HG03108 (cell line): ENCODE results near the gene RAB31.

Experiments used
- ATAC-seq: cut with Tn5 transposase; IDR thresholded peaks from one replicate; pipeline ENCODE4 v1.9.1; 2021; ENCODE audit warnings: moderate library complexity; ENCODE audit not compliant: unreplicated experiment

Gene RAB31

DNA sequence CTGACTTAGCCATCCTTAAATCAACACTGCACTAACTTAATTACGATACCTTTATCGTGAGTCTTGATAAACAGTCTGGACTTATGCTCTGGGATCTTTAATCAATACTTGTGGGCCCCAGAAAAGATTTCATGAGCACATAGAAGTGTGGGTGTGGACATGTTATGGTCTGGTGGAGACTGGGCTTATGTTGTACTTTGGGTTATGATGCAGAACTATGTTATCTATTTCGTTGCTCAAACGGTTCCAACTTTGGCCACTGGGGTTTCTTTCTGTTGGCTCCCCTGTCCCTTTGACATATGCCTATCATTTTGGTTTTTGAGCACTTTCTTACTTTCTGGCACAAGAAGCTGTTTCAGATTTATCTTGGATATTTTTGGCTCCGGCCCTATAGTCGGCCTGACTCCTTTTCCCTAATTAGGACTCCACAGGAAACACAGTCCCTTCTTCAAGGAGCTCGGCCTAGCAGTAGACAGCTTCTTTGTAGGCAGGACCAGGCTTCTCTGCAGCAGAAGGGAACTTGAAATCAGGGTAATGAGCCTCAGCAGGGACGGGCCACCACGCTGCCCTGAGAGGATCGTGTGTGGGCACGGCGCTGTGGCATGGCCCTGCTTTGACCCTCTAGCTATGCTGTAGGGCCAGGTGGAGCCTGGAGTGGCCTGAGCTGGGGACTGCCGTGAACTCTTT is 123.1 kb downstream of the RAB31 start:
- no peak for ATAC-seq

DNA sequence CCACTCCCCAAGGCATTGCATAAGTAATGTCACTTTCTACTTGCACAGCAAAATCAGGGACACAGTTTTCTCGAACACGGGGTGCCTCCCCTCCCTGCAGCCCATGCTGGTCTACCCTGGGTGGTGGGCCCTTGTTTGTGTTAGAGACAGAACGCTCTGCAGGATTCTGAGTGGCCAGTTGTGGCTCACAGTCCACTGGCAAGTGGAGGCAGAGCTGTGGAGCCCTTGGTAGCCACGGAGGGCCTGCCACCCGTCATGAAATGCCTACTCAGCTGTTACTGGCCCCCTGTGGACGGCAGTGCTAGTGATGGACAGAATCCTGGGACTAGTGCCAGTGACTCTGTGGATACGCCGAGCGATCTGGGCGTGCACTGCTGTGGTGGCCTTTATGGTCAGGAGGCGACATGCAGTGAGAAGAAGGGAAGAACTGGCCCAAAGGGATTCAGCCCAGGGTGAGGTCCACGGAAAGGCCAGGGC is 123.7 kb downstream of the RAB31 start:
- no peak for ATAC-seq

DNA sequence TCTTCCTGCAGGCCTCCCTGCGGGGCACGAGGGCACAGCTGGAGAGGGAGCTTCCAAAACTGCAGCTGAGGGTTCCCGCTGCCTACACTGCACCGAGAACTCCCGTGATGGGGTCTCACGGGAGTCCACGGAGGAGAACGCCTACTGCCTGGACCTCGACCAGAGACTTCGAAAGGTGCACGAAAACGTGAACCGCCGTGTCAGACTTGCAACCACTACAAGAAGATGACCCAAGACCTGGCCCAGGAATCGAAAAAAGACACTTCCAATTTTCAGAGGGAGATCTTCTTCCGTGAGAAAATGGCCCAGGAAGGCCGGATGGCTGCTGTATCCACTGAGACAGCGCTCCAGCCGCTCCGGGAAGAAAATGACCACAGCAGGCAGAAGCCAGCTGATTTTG is 124.8 kb downstream of the RAB31 start:
- no peak for ATAC-seq

DNA sequence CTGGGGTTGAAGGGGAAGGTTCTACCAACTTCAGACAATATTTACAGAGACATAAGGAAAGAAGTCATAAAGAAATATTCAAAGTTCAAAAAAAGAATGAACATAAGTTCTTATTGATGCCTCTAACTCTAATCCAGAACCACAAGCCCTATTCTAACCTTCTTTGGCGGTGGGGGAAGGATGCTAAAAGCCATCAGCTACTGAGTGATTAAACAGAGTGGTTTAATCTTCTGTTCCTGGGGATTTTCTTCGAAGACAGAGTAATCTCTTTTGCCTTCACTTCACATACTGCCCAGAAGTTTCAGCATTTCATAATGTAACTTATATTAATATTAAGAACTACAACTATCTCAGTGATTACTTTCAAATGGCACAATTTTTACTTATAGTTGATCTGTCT is 126.5 kb downstream of the RAB31 start:
- ATAC-seq: no peak

DNA sequence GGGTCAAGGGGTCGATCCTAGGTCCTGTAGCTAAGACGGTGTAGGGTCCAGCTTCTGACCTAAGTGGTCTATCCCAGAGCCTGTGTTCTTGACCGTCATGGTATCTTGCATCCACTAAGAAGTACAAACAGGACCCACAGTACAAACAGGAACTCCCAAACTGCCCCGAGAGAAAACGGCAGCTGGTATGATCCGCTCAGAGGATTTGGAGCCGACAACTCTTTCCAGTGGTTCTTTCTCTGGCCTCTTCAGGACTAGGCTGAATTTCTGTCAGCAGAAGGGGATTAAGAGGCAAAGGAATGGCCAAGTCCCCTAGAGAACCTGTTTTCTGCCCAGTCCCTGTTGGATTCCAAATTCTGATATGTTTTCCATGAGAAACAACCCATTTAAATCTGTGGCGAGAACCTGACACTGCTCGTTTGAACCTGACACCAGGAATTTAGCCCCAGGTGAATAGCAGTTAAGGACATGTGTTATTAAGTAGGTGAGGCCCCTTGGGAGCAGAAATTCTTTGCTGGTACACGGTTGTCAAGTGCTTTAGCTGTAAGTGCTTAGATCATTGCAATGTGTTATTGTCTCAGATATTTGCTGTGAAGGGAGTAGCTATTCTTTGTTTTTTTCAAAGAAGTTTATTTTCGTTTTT is 127.1 kb downstream of the RAB31 start:
- ATAC-seq: no peak

DNA sequence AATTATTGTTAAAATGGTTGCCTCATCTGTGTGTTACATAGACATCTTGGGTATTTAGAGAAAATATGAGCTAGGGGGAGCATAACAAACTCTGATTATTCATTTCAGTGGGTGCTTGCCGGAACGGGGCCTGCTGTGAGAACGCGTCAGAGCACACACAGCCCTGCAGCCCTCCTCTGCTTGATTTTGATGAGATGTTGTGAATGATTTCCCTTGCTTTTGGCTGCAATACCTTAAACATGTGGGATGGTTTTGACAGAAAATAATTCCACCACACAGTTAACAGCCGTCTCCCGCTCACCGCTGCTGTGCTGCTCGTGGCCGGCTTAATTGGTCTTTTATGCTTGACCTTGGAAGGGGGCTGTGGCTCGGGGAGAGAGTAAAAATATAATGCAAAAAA is 127.7 kb downstream of the RAB31 start:
- no peak for ATAC-seq

DNA sequence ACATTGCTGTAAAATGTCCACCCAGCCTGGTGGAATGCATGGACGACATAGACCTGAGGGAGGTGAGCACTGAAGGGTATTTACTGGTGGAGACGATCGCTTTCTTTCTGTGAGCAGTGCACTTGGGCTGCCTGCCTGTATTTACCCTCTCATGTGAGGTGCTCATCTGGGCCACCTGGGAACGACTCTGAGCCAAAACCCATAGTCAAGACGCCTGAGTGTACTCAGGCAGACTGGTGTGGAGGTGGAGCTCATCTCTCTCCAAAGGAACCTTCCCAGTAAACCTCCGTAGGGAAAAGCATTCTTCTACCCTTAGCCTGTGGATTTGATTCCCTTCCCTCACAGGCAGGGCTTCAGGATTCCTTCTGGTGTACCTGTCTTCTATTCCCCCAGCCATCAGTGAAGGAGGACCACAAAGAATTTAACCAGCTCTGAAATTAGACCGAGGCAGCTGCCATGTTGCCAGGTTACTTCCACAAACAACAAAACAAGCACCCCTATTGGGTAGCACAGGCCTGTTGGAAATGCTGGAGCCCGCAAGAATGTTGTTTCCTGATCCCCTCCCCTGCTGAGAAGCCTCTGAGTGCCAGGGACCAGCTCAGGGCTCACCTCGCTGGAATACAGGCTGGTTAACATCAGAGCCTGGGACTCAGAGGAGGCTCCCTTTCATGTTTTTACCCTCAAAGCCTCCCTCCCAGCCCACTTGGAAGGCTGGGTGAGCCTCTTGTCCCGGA is 130.2 kb downstream of the RAB31 start:
- ATAC-seq: no peak

DNA sequence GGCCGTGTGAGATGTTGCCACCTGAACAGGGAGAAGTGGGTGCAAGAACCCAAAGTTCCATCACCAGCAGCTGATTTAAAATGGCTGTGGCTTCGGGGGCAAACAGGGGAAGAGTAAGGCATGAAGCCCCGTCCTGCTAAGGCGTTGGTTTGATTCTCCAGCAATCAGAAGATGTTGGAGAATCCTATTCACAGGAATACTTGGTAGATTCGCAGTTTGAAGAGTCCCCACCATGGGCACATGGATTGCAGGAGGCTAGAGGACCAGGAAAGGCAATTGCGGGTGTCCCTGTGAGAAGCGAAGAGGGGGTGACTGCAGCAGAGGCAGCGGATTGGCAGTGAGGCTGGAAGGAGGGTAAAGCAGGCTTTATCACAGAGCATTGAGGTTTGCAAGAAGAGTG is 131.1 kb downstream of the RAB31 start:
- no peak for ATAC-seq

DNA sequence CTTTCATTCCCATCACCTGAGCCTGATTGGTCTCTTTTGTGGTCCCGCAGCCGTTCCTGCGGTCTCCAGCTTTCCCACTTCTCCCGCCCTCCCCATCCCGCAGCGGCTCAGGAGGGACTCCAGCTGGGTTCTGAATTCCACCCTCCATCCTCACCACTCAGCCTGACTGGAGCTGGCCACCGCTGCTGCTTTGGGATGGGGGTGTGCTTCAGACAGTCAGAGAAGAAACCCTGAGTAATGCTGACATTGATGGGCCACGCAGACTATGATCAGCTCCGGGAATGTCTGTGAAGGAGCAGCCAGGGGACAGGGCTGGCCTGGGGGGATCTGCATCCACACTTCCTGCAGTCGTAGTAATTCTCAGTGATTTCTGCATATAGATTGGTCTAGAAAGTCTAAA is 131.8 kb downstream of the RAB31 start:
- no peak for ATAC-seq

DNA sequence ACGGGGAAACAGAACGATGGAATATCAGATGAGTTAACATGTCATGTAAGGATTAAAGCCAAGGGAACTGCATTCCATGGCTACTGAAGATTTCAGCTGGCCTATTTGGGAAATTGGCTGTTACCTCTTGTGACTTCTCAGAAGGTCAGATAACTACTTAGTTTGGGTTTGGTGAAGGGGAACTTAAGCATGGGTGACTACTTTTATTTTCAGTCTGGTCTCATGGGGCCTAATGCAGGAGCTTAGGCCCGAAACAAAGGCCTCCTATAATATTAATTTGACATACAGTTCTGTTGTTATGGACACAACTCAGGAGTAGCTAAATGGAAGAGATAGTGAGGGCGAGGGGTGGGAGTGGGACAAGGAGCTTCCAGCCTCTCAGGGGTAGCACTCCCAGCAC is 133.7 kb downstream of the RAB31 start:
- ATAC-seq: no peak

DNA sequence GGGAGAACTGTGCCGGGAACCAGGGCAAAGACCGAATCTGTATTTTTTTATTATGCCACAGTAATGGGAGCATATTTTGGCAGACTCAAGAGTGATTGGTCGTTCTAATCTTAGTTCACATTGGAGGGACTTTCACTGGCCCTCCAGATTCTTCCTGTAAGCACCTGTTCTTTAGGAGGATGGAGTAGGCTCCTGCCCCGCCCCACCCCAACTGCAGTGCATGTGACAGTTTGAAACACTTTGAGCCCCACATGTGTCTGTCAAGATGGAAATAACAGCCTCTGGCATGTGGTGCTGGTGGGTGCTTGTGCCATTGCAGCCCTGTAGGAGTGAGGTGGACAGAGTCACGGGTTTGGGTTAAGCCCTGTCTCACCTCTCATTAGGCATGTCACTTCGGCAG is 134.3 kb downstream of the RAB31 start:
- no peak for ATAC-seq

DNA sequence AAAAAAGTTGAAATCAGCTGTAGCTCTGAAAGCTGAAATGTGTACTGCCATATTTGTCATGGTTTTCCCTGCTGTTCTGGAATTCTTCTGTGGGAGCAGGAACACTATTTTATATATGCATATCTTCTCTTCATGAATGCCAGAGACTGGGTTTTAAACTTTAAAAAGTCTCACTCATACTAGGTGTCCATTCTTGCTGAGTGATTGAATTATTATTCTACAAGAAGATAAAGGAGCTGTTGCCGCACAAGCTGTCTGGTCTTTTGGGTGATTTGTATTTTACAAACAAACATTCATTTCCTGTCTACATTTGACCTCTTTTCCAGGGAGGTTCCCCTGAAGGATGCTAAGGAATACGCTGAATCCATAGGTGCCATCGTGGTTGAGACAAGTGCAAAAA is 137.2 kb downstream of the RAB31 start:
- no peak for ATAC-seq

DNA sequence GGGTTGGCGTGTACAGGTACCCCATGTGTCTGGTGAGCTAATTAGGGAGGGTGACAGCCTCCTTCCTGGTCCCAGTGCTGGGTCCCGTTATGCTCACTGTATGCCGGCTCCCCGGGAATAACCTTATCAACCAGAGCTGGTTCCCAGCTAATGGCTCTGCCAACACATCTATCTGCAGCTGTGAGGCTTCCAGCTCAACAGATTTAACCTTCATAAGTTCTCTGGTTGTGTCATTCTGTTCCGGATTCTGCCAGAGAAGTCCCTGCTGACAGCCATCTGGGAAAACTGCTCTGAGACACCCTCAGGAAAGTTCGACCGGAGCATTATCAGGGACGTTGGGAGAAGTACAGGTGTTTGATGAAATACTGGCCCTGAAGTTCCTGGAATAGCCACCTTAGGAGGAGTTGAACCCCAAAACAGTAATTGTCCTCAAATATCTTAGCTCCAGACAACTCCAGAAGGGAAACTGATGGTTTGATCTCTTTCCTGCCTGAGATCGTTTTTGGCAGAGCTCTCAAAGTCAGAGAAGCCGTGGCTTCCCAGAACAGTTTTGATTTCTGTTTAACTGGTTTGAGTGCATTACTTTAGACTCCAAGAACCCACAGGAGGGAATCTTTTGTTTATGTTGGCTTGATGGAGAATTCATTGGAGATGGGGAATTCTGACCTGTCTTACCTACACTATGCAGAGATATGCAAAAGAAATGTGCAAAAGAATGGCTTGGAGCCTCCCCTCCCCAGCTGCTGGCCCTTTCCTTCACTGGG is 138.2 kb downstream of the RAB31 start:
- no peak for ATAC-seq

DNA sequence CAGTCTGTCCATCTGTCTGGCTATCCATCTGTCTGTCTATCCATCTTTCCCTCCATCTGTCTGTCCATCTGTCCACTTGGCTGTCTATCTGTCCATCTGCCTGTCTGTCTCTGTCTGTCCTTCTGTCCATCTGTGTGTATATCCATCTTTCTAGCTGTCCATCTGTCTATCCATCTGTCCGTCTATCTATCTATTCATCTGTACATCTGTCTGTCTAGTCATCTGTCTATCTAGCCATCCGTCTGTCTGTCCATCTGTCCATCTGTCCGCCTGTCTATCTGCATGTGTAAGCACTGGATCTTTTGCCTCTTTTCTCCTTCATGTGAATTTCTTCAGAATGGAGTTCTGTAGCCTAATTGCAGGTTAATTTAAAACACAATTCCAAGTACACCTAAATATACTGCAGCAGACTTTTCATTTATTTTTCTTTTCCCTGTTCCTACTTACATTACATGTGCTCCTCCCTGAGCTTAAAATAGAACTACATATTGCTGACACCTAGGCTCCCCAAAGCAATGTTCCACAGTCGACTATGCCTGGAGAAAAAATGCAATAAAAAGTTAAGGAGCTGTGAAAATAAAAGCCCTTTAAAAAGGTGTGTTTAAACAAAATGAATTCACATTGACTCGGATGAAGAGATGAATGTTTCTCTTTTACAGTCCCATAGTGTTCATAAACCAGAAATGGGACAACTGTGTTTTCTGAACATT is 140.2 kb downstream of the RAB31 start:
- ATAC-seq: no peak

DNA sequence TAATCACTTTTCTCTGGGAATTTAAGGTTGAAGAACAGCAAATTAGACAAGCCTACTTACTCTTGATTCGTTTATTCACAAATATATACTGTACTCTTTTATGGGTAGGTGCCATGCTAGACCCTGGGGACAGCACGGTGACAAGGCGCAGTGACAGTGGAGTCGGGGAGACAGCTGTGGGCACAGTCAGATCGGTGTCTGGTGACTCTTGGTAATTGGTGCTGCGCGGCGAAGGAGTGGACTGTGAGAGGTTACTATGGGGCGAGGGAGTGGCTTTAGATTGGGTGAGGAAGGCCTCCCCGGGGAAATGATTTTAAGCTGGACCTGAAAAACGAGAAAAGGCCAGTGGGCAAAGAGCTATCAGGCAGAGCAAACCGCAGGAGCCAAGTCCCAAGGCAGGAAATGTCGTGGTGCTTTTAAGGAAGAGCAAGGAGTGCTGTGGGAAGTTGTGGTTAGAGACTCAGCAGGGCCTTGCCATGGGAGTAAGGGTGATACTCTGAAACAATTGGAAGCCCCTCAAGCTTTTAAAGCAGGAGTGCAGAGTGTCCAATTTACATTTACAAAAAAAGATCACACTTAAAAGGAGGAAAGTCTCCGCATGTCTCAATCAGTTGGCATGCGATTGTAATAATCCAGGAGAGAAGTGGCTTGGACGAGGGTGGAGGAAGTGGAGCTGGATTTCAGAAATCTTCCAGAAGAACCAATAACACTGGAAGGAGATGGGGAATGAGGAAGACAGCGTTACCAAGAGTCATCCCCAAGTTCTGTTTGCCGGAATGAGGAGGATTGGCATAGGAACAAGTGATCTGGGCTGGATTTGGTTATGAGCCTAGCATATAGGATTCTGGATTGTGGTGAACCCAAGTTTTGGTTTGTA is 141.5 kb downstream of the RAB31 start:
- no peak for ATAC-seq

DNA sequence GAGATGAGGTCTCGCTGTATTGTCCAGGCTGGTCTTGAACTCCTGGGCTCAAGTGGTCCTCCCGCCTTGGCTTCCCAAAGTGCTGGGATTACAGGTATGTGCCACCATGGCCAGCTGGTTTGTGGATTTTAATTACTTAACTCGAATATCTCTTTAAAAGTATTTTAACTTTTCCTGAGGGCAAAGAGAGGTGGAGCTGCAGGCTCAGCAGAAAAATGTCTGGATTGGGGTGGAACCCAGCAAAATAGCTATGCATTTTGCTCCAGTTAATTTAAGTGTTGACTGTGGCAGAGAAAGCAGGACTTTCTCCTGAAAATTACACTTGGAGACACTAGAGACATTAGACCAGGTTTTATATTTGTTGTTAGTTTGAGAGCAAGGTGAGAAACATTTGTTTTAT is 142.2 kb downstream of the RAB31 start:
- no peak for ATAC-seq

DNA sequence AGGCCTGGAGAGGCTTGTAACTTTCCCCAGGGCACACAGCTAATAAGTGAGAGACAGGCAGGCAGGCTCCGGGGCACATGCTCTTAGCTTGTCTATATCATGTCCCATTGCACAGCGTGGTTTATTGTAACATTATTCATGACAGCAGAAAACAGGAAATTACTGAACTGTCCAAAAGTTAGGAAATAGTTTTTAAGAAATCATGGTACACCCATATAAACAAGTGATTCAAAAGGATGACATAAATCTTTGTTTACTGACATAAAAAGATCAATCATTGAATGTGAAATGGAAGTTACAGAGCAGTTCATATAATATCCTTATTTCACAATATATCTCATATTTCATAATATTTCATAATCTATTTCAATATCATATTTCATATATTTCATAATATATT is 143.4 kb downstream of the RAB31 start:
- no peak for ATAC-seq

DNA sequence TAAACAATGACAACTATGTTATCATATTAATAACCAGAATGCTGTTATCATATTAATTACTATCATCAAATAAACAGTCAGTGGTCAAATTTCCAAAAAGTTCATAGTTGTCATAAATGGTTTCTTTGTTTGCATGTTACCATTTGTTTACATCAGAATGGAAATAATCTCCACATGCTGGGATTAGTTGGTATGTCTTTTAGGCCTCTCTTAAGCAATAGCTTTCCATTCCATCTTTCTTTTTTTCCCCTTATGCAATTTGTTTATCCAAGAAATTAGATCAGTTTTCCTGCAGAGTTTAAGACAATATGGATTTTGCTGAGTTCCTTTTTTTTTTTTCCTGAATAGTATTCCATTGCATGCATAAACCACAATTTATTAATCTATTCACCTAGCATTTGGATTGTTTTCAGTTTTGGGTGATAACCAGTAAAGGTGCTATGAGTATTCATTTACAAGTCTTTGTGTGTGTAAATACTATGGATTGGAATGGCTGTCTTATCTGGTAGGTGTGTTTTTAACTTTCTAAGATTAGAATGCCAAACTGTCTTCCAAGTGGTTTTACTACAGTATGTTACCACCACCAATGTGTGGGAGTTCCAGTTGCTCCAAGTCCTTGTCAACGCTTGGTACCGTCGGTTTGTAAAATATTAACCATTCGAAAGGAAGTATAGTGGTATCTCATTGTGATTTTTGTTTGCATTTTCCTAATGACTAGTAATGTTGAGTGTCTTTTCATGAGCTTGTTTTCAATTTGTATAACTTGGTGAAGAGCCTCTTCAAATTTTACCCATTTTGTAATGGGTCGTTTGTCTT is 144.4 kb downstream of the RAB31 start:
- no peak for ATAC-seq
